Measurements from ENCODE around the gene SZT2. TPM values are rescaled to one million over a fixed set of nuclear protein-coding genes. Genes with fewer than 3 reads are reported as not detected.

SZT2 gene
- total RNA-seq, 1 donor from 2014 or later: 24.8 TPM

GRCh38 chr1:43373066-43373940, 16.4 kb upstream of the SZT2 start:
- DNase-seq: peak; percentile 29
- intact Hi-C loops (cut with micrococcal nuclease): no loop called here
- H3K36me3 ChIP-seq: no peaks in the 10 kb centered on the region
- peaks cover 40% of the 10 kb centered on the region for H3K4me1 ChIP-seq
- no peaks in the 10 kb centered on the region for H3K27me3 ChIP-seq (ENCODE audit: low read depth)
- peak overlapping the region; percentile 58 for H3K27ac ChIP-seq (replicated peaks)
- no peak overlapping the region for H3K4me3 ChIP-seq
- no peaks in the 10 kb centered on the region for H3K9me3 ChIP-seq (replicated peaks)
- TF ChIP-seq CTCF (IDR thresholded peaks at IDR 0.05; ENCODE audit: borderline replicate concordance): no peak

- H3K9me3 ChIP-seq (replicated peaks): no peaks in the 10 kb centered on the region
- peaks cover 28% of the 10 kb centered on the region for H3K4me1 ChIP-seq
- no peaks in the 10 kb centered on the region for H3K27me3 ChIP-seq (ENCODE audit: low read depth)
- TF ChIP-seq CTCF (IDR thresholded peaks at IDR 0.05; ENCODE audit: borderline replicate concordance): no peak
- no peak overlapping the region for H3K27ac ChIP-seq (replicated peaks)
- peaks cover 12% of the 10 kb centered on the region for H3K36me3 ChIP-seq
- intact Hi-C loops (cut with micrococcal nuclease): no loop called here
- DNase-seq: no peak
- H3K4me3 ChIP-seq: no peak overlapping the region
Observed at GRCh38 chr1:43376723-43377235, 12.9 kb upstream of the SZT2 start.

- no peak for TF ChIP-seq CTCF (IDR thresholded peaks at IDR 0.05; ENCODE audit: borderline replicate concordance)
- Histone ChIP-seq H3K4me3 (no peak overlapping the region), H3K9me3 (replicated peaks) (no peaks in the 10 kb centered on the region), H3K27me3 (ENCODE audit: low read depth) (no peaks in the 10 kb centered on the region), H3K4me1 (peaks cover 31% of the 10 kb centered on the region), H3K27ac (replicated peaks) (no peak overlapping the region), H3K36me3 (peaks cover 18% of the 10 kb centered on the region)
- no peak for DNase-seq
- intact Hi-C loops (cut with micrococcal nuclease): no loop called here
Observed at GRCh38 chr1:43377831-43378230, 11.9 kb upstream of the SZT2 start.

GRCh38 chr1:43379476-43379875, 10.2 kb upstream of the SZT2 start:
- H3K27me3 ChIP-seq (ENCODE audit: low read depth): no peaks in the 10 kb centered on the region
- no peak for DNase-seq
- H3K9me3 ChIP-seq (replicated peaks): no peaks in the 10 kb centered on the region
- no peak overlapping the region for H3K4me3 ChIP-seq
- no peak for TF ChIP-seq CTCF (IDR thresholded peaks at IDR 0.05; ENCODE audit: borderline replicate concordance)
- intact Hi-C loops (cut with micrococcal nuclease): no loop called here
- no peak overlapping the region for H3K27ac ChIP-seq (replicated peaks)
- peaks cover 29% of the 10 kb centered on the region for H3K4me1 ChIP-seq
- H3K36me3 ChIP-seq: peaks cover 33% of the 10 kb centered on the region

- Histone ChIP-seq H3K9me3 (replicated peaks) (no peaks in the 10 kb centered on the region), H3K4me3 (no peak overlapping the region), H3K27me3 (ENCODE audit: low read depth) (no peaks in the 10 kb centered on the region), H3K27ac (replicated peaks) (peak overlapping the region; percentile 58), H3K36me3 (peaks cover 54% of the 10 kb centered on the region), H3K4me1 (peaks cover 29% of the 10 kb centered on the region)
- no peak for DNase-seq
- no peak for TF ChIP-seq CTCF (IDR thresholded peaks at IDR 0.05; ENCODE audit: borderline replicate concordance)
- intact Hi-C loops (cut with micrococcal nuclease): loop anchor here (10.0 kb wide), 1 partner anchor 157 kb away; no protein-coding TSS in a partner anchor
Observed at GRCh38 chr1:43381612-43382011, 8.1 kb upstream of the SZT2 start.

Measured in left ventricle myocardium inferior (tissue), 1 donor.